ENCODE data around the gene NDUFB6. TPM values are rescaled to one million over a fixed set of nuclear protein-coding genes. Genes with fewer than 3 reads are reported as not detected.
A peak's percentile ranks its signal among the peaks of the same experiment; 100 is the strongest.

The NDUFB6 gene
- total RNA-seq, 1 donor from 2014 or later = 30.7 TPM

DNA sequence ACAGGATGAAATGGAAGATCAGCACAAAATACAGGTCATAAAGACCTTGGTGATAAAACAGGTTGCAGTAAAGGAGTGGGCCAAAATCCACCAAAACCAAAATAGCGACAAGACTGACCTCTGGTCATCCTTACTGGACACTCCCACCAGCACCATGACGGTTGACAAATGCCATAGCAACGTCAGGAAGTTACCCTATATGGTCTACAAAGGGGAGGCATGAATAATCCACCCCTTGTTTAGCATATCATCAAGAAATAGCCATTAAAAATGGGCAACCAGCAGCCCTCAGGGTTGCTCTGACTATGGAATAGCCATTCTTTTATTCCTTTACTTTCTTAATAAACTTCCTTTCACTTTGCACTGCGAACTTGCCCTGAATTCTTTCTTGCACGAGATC, 6.0 kb upstream of the NDUFB6 start:
- peaks cover 2% of the 10 kb centered on the region for H3K27me3 Mint-ChIP-seq (ENCODE audit: unreplicated experiment)
- TF ChIP-seq, protein P1, sequence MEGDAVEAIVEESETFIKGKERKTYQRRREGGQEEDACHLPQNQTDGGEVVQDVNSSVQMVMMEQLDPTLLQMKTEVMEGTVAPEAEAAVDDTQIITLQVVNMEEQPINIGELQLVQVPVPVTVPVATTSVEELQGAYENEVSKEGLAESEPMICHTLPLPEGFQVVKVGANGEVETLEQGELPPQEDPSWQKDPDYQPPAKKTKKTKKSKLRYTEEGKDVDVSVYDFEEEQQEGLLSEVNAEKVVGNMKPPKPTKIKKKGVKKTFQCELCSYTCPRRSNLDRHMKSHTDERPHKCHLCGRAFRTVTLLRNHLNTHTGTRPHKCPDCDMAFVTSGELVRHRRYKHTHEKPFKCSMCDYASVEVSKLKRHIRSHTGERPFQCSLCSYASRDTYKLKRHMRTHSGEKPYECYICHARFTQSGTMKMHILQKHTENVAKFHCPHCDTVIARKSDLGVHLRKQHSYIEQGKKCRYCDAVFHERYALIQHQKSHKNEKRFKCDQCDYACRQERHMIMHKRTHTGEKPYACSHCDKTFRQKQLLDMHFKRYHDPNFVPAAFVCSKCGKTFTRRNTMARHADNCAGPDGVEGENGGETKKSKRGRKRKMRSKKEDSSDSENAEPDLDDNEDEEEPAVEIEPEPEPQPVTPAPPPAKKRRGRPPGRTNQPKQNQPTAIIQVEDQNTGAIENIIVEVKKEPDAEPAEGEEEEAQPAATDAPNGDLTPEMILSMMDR (IDR thresholded peaks at IDR 0.05; ENCODE audit: partially characterized antibody, unreplicated experiment) = no peak
- H3K4me1 Mint-ChIP-seq (ENCODE audit: low read depth, unreplicated experiment) = no peaks in the 10 kb centered on the region
- H3K4me3 Mint-ChIP-seq (ENCODE audit: unreplicated experiment) = no peak overlapping the region
- DNase-seq = no peak
- H3K9me3 Mint-ChIP-seq (ENCODE audit: unreplicated experiment) = no peaks in the 10 kb centered on the region
- no peak overlapping the region for H3K27ac Mint-ChIP-seq (ENCODE audit: unreplicated experiment)
- H3K36me3 Mint-ChIP-seq (ENCODE audit: unreplicated experiment) = no peaks in the 10 kb centered on the region

DNA sequence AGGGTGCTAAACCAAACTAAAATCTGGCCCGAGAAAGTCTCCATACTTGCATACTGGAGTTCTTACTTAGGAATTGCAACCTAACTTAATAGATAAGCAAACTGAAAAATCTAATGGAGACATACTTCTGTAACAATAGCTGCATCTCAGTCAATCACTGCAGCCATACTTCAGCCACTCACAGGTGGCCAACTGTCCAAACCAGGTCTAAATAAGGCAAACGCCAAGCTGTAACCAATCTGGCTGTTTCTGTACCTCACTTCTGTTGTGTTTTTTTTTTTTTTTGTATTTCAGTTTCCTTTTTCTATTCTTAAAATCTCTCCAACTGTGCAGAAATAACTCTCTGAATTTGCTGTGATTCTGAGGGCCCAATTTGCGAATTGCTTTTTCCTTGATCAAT, 4.4 kb upstream of the NDUFB6 start:
- TF ChIP-seq, protein P1 (IDR thresholded peaks at IDR 0.05; ENCODE audit: partially characterized antibody, unreplicated experiment) = no peak
- H3K36me3 Mint-ChIP-seq (ENCODE audit: unreplicated experiment) = no peaks in the 10 kb centered on the region
- H3K9me3 Mint-ChIP-seq (ENCODE audit: unreplicated experiment) = peaks cover 1% of the 10 kb centered on the region
- no peak for DNase-seq
- peaks cover 8% of the 10 kb centered on the region for H3K27me3 Mint-ChIP-seq (ENCODE audit: unreplicated experiment)
- H3K4me3 Mint-ChIP-seq (ENCODE audit: unreplicated experiment) = no peak overlapping the region
- peaks cover 6% of the 10 kb centered on the region for H3K4me1 Mint-ChIP-seq (ENCODE audit: low read depth, unreplicated experiment)
- no peak overlapping the region for H3K27ac Mint-ChIP-seq (ENCODE audit: unreplicated experiment)

DNA sequence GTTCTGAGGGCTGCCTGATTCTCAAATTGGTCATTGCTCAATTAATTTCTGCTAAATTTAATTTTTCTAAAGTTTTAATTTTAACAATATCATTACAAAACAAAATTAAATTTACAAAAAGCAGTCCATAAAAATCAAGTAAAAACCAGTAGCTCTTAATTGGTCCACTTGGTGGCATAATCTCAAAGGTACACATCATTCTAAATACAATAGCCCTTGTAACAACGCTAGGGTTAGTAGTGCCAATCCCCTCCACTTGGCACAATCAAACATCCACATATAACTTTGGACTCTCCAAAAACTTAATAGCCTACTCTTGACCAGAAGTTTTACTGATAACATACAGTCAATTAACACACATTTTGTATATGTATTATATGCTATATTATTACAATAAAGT, 1.9 kb upstream of the NDUFB6 start:
- peaks cover 8% of the 10 kb centered on the region for H3K4me1 Mint-ChIP-seq (ENCODE audit: low read depth, unreplicated experiment)
- peaks cover 3% of the 10 kb centered on the region for H3K9me3 Mint-ChIP-seq (ENCODE audit: unreplicated experiment)
- TF ChIP-seq, protein P1 (IDR thresholded peaks at IDR 0.05; ENCODE audit: partially characterized antibody, unreplicated experiment) = no peak
- H3K36me3 Mint-ChIP-seq (ENCODE audit: unreplicated experiment) = no peaks in the 10 kb centered on the region
- DNase-seq = no peak
- no peak overlapping the region for H3K27ac Mint-ChIP-seq (ENCODE audit: unreplicated experiment)
- peaks cover 6% of the 10 kb centered on the region for H3K27me3 Mint-ChIP-seq (ENCODE audit: unreplicated experiment)
- H3K4me3 Mint-ChIP-seq (ENCODE audit: unreplicated experiment) = no peak overlapping the region

DNA sequence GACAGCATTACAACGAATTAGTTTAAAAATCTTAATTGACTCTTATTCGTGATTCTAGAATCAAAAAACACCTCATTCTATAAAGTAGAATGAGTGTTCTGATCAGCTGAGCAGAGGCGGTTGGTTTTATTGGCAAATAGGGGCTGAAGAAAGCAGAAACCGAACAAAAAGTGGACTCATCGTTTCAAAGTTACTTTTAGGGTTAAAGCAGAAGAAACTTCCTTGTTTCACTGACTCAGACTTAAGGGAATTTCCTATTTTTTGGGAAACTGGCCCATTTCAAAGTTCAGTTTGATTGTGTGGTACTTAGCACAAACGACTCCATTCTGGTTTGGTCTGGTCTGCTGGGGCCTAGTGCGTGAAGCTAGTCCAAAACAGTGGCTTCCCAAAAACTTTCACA, 862 bp upstream of the NDUFB6 start:
- no peak for DNase-seq
- H3K9me3 Mint-ChIP-seq (ENCODE audit: unreplicated experiment) = peaks cover 3% of the 10 kb centered on the region
- peaks cover 6% of the 10 kb centered on the region for H3K27me3 Mint-ChIP-seq (ENCODE audit: unreplicated experiment)
- peak overlapping the region; percentile 93 for H3K27ac Mint-ChIP-seq (ENCODE audit: unreplicated experiment)
- no peaks in the 10 kb centered on the region for H3K36me3 Mint-ChIP-seq (ENCODE audit: unreplicated experiment)
- peak overlapping the region; percentile 95 for H3K4me3 Mint-ChIP-seq (ENCODE audit: unreplicated experiment)
- TF ChIP-seq, protein P1 (IDR thresholded peaks at IDR 0.05; ENCODE audit: partially characterized antibody, unreplicated experiment) = no peak
- H3K4me1 Mint-ChIP-seq (ENCODE audit: low read depth, unreplicated experiment) = peaks cover 8% of the 10 kb centered on the region

DNA sequence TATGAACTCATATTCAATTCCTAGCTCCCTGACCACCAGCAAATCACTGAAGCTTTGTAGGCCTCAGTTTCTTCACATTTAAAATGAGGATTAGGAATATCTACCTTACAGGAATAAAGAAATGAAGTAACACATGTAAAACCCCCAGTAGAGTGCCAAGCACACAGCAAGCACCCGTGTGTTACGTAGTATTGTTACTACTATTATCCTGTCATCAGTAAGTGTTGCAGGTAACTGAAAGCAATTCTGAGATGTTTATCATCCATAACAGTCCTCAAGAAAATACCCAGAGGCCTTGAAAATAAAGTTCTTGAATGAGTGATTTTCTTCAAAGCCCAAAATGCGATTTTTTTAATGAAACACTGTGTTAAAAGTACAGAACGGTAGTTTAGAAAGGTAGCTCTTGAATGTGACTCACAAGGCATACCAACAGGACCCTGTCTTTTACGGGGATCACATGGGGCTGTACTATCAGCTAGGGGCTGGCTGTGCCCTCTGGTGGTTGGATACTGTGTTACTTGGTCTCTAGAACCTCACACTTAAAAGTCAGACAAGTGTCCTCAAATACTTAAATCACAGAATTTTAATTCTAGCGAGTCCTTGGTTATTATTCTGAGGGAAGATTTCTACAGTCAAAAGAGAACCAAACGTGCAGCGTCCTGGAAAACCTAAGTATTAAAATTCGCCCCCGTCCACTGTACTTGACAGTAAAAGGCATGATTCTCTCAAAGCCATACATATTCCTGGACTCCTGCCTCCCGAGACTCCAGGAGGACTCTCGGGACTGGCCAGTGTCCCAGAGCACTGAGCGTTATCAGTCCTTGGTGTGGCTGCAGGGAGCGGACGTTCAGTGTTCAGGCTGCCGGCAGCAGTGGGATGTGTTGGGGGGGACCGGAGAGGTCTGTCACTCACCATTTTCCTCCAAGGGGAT, 725 bp downstream of the NDUFB6 start:
- Mint-ChIP-seq H3K4me3 (ENCODE audit: unreplicated experiment) (peak overlapping the region; percentile 95), H3K4me1 (ENCODE audit: low read depth, unreplicated experiment) (peaks cover 8% of the 10 kb centered on the region), H3K27me3 (ENCODE audit: unreplicated experiment) (peaks cover 6% of the 10 kb centered on the region), H3K36me3 (ENCODE audit: unreplicated experiment) (no peaks in the 10 kb centered on the region), H3K27ac (ENCODE audit: unreplicated experiment) (peak overlapping the region; percentile 93), H3K9me3 (ENCODE audit: unreplicated experiment) (peaks cover 3% of the 10 kb centered on the region)
- TF ChIP-seq, protein P1 (IDR thresholded peaks at IDR 0.05; ENCODE audit: partially characterized antibody, unreplicated experiment) = peak; percentile 76
- peak; percentile 68 for DNase-seq

Data from glutamatergic neuron (in vitro differentiated cells).